SK-N-MC (cell line): ENCODE measurements around the gene KCNMA1.
"Not testable (repeated sequence)": the region's sequence is repeated elsewhere in the genome, so short reads cannot be mapped to it uniquely, and the experiment has no call there.

Source experiments
- DNase-seq: peaks from one replicate; pipeline ENCODE4 v3.0.0-alpha.2; 2011; ENCODE audit warnings: low read depth, low spot score
- H3K27ac ChIP-seq: fragments of 200-600 bp; sonication (generic); 2 replicates; pipeline ENCODE4 v1.5.1; 2016; ENCODE audit warnings: mixed run types
- H3K36me3 ChIP-seq: fragments of 200-600 bp; sonication (generic); 2 replicates; pipeline ENCODE4 v1.6.1; 2017; ENCODE audit warnings: antibody characterized with exemption, low read length, mixed read lengths; ENCODE audit not compliant: insufficient read depth
- H3K4me3 ChIP-seq: fragments of 200-600 bp; sonication (generic); 2 replicates; pipeline ENCODE4 v1.5.1; 2016
- H3K9ac ChIP-seq: fragments of 200-600 bp; sonication (generic); 2 replicates; pipeline ENCODE4 v1.8.0; 2017; ENCODE audit warnings: mixed run types, mixed read lengths; ENCODE audit not compliant: insufficient read length
- H3K9me3 ChIP-seq: fragments of 200-600 bp; sonication (generic); 2 replicates; pipeline ENCODE4 v1.6.1; 2017; ENCODE audit warnings: low read depth, mild to moderate bottlenecking, antibody characterized with exemption, low read length, moderate library complexity, mixed read lengths
- EZH2 ChIP-seq: fragments of 200-600 bp; sonication (generic); IDR thresholded peaks from one replicate; pipeline ENCODE4 v1.6.1; 2017; ENCODE audit warnings: antibody characterized with exemption
- FOXP2 ChIP-seq: optimal IDR thresholded peaks from 2 replicates; pipeline ENCODE3; 2011; ENCODE audit warnings: mild to moderate bottlenecking, moderate library complexity; ENCODE audit not compliant: insufficient read depth; ENCODE audit errors: extremely low read length, control extremely low read depth
- POLR2AphosphoS5 ChIP-seq: IDR thresholded peaks from 2 replicates; pipeline ENCODE4 v1.6.1; 2012; ENCODE audit warnings: mild to moderate bottlenecking, low read depth, low read length, borderline replicate concordance

Gene KCNMA1

DNA sequence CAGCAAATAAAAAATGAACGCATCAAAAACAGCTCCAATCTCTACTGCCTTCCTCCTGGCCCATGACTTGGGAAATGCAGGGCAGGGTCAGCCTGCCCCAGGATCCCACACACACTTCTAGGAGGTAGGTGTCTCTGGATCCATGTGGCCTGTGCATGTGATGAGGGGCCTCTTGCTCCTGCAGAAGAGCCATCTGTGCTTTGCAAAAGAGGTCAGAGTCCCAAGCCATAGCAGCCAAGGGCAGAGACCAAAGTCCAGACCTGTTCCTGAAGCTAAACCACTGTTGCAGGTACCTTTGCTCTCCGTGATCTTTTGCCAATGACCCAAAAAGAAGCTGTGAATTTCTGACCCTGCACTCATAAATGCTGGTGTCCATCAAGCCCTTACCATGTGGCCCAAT lies 57.1 kb downstream of the KCNMA1 start:
- H3K27ac ChIP-seq, result no peak overlapping the region
- no peak overlapping the region for H3K4me3 ChIP-seq
- no peaks in the 10 kb centered on the region for H3K36me3 ChIP-seq
- H3K9ac ChIP-seq, result no peak overlapping the region
- TF ChIP-seq EZH2, result no peak
- TF ChIP-seq POLR2AphosphoS5, result no peak
- TF ChIP-seq FOXP2, result no peak
- no peak for DNase-seq
- H3K9me3 ChIP-seq, result no peaks in the 10 kb centered on the region

GRCh38 chr10:77578583-77579227 lies 58.9 kb downstream of the KCNMA1 start:
- Histone ChIP-seq H3K9ac (no peak overlapping the region), H3K9me3 (no peaks in the 10 kb centered on the region), H3K27ac (no peak overlapping the region), H3K36me3 (no peaks in the 10 kb centered on the region), H3K4me3 (no peak overlapping the region)
- DNase-seq, result no peak
- TF ChIP-seq EZH2 (no peak), FOXP2 (no peak), POLR2AphosphoS5 (no peak)

DNA sequence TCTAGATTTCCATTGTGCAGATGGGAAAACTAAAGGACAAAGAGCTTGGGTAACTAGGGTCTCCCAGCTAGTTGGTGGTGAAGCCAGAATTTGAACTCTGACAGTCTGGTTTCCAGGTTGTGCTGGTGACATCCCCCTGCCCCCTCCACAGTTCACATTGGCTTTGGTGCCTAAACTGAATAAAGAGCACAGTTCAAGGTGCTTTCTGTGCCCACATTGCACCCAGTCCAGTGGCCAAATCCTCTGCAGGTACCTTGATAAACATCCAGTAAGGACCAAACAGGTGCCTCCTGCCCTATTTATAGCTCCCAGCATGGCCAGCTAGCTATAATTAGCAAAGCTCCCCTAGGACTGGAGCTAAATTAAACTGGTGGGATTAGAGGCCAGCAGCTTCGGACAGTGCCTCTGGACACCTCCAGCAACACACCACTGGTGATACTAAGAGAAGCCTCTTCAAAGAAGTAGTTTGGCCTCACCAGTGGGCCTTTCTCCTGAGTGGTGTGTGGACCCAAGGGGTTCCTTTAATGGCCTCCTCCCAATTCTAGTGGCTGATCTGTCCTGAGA lies 59.9 kb downstream of the KCNMA1 start:
- Histone ChIP-seq H3K27ac (no peak overlapping the region), H3K36me3 (no peaks in the 10 kb centered on the region), H3K4me3 (no peak overlapping the region), H3K9ac (no peak overlapping the region), H3K9me3 (no peaks in the 10 kb centered on the region)
- TF ChIP-seq POLR2AphosphoS5 (no peak), EZH2 (no peak), FOXP2 (no peak)
- no peak for DNase-seq

DNA sequence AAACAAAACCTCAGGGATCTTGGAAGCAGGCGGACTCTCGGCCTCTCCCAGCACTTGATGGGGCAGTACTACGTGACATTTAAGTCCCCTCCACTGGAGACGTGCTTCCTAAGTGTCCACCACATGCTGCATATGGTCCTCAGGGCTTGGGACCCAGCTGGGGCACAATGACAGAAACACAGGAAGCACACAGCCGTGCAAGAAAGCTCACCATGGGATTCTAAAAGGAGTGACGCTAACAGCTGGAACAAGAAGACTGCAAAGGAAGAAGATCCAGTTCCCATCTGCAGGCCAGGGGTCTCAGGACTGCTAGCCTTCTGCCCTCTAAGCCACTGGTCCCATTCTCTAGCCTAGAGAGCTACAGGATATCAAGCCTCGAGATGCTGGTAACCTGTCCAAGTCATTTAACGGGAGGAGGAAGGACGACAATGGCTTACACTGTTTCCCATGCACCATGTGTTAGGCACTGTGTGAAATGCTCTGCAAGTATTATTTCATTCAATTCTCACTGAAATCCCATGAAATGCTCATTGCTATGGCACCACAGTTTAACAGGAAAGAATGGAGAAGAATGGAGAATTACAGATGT lies 61.1 kb downstream of the KCNMA1 start:
- Histone ChIP-seq H3K4me3 (no peak overlapping the region), H3K27ac (no peak overlapping the region), H3K36me3 (no peaks in the 10 kb centered on the region), H3K9ac (no peak overlapping the region), H3K9me3 (no peaks in the 10 kb centered on the region)
- no peak for TF ChIP-seq EZH2
- TF ChIP-seq FOXP2, result no peak
- TF ChIP-seq POLR2AphosphoS5, result no peak
- no peak for DNase-seq

GRCh38 chr10:77576007-77576367 lies 61.6 kb downstream of the KCNMA1 start:
- no peaks in the 10 kb centered on the region for H3K9me3 ChIP-seq

DNA sequence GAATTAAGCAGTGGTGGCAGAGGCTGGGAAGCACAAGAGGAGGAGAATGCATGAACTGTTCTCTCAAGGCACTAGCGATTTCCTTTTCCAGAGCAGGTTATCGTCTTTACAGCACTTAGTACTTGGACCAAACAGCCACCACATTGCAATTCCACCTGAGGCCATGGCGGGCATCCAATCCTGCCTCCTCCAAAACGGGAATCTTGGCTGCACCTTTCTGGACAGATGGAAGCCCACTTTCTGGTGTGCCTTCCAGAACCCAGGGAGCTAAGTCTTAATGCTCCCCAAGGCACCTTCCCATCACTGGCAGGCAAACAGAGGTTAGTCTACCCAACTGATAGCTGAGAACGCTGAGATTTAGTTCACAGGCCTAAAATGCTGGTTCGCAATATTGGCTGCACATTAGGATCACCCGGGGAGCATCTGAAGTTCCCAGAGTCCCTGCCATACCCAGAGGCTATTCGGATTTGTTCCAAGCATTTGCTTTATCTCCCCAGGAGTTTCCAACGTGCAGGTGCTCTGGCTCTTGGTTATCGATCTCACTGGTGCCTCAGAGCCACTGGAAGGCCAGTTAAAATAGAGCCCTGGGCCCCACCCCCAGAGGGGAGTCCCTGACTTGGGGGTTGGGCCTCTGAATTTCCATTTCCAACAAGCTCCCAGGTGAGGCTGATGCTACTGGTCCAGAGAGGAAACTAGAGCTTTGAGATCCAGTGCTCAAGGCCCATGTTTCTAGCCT lies 62.2 kb downstream of the KCNMA1 start:
- no peaks in the 10 kb centered on the region for H3K36me3 ChIP-seq
- H3K27ac ChIP-seq, result no peak overlapping the region
- DNase-seq, result no peak

More at GRCh38 chr10:77576007-77576367, 61.6 kb downstream of the KCNMA1 start:
- Histone ChIP-seq H3K27ac (no peak overlapping the region), H3K9ac (no peak overlapping the region), H3K36me3 (no peaks in the 10 kb centered on the region), H3K4me3 (no peak overlapping the region)
- TF ChIP-seq EZH2 (no peak), POLR2AphosphoS5 (no peak), FOXP2 (no peak)
- no peak for DNase-seq

DNA sequence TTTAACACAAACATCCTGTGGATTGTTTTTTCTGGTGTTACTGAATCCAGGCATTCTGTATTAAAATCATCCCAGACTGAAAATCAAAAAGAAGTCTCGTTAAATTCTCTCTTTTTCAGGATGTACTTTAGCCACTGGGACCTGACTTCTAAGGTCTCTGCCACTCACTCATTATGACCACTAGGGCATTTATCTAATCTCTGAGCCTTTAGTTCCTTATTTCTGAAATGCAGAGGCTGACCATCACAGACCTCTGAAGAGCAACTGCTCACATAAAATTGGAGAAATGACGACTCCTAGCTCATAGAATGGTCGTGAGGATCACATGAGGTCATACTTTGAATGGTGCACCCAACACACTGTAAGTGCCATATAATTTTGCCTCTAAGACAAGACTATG lies 63.2 kb downstream of the KCNMA1 start:
- no peak overlapping the region for H3K4me3 ChIP-seq
- no peak for DNase-seq
- no peaks in the 10 kb centered on the region for H3K36me3 ChIP-seq
- no peaks in the 10 kb centered on the region for H3K9me3 ChIP-seq
- H3K9ac ChIP-seq, result no peak overlapping the region
- H3K27ac ChIP-seq, result no peak overlapping the region
- TF ChIP-seq POLR2AphosphoS5 (no peak), FOXP2 (no peak), EZH2 (no peak)

More for the DNA sequence above, 62.2 kb downstream of the KCNMA1 start:
- H3K9ac ChIP-seq, result no peak overlapping the region
- H3K9me3 ChIP-seq, result no peaks in the 10 kb centered on the region
- no peak for TF ChIP-seq FOXP2
- no peak for TF ChIP-seq EZH2
- TF ChIP-seq POLR2AphosphoS5, result no peak
- no peak overlapping the region for H3K4me3 ChIP-seq

DNA sequence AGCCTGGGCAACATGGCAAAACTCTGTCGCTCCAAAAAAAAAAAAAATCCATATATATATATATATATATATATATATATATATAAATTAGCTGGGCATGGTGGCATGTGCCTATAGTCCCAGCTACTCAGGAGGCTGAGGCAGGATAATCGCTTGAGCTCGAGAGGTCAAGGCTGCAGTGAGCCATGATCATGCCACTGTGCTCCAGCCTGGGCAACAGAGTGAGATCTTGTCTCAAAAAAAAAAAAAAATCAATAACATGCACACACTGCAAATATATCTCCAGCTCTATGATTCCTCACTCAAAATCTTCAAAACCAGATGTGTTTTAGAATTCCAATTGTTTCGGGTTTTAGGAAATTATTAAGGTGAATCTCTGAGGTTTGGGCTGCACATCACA lies 65.1 kb downstream of the KCNMA1 start:
- not testable (repeated sequence) for H3K9ac ChIP-seq, H3K27ac ChIP-seq, H3K9me3 ChIP-seq, H3K36me3 ChIP-seq, DNase-seq, H3K4me3 ChIP-seq
